Myocyte (in vitro differentiated cells): ENCODE data around the gene C1orf21. TPM values are rescaled to one million over a fixed set of nuclear protein-coding genes. Genes with fewer than 3 reads are reported as not detected.

ENCODE experiments used
- DNase-seq: peaks from one replicate; pipeline ENCODE4 v3.0.0-alpha.2; 2012; ENCODE audit warnings: low read depth
- total RNA-seq: library from RNA; depleted of rRNA; stranded (reverse); fragments of >200 nt; gene quantifications from 2 replicates; pipeline ENCODE4 v1.2.3, GENCODE V29; 2014

C1orf21 gene
- total RNA-seq, 1 donor from 2014 or later, result 42.7 TPM

GRCh38 chr1:184387069-184387475, 243 bp downstream of the C1orf21 start:
- no peak for DNase-seq

GRCh38 chr1:184387476-184388318, 868 bp downstream of the C1orf21 start:
- DNase-seq, result peak; percentile 60

- peak; percentile 65 for DNase-seq
Measured at GRCh38 chr1:184388319-184388889, 1.6 kb downstream of the C1orf21 start.

GRCh38 chr1:184388971-184389370, 2.1 kb downstream of the C1orf21 start:
- DNase-seq, result no peak

GRCh38 chr1:184389446-184389845, 2.6 kb downstream of the C1orf21 start:
- no peak for DNase-seq

- no peak for DNase-seq
Measured at GRCh38 chr1:184390889-184391288, 4.1 kb downstream of the C1orf21 start.

GRCh38 chr1:184392067-184392466, 5.2 kb downstream of the C1orf21 start:
- DNase-seq, result no peak

GRCh38 chr1:184392779-184393522, 6.1 kb downstream of the C1orf21 start:
- DNase-seq, result no peak

- no peak for DNase-seq
Measured at GRCh38 chr1:184393962-184394361, 7.1 kb downstream of the C1orf21 start.

- DNase-seq, result no peak
Measured at GRCh38 chr1:184395370-184395769, 8.5 kb downstream of the C1orf21 start.

- no peak for DNase-seq
Measured at GRCh38 chr1:184395937-184396480, 9.2 kb downstream of the C1orf21 start.

- DNase-seq, result no peak
Measured at GRCh38 chr1:184399192-184399847, 12.5 kb downstream of the C1orf21 start.

GRCh38 chr1:184403961-184404726, 17.3 kb downstream of the C1orf21 start:
- DNase-seq, result no peak

- no peak for DNase-seq
Measured at GRCh38 chr1:184404727-184405027, 17.8 kb downstream of the C1orf21 start.

- DNase-seq, result no peak
Measured at GRCh38 chr1:184405094-184405800, 18.4 kb downstream of the C1orf21 start.

GRCh38 chr1:184405801-184406142, 18.9 kb downstream of the C1orf21 start:
- DNase-seq, result no peak

GRCh38 chr1:184406479-184406878, 19.6 kb downstream of the C1orf21 start:
- DNase-seq, result no peak

- DNase-seq, result no peak
Measured at GRCh38 chr1:184407816-184408510, 21.1 kb downstream of the C1orf21 start.

GRCh38 chr1:184408580-184408979, 21.8 kb downstream of the C1orf21 start:
- DNase-seq, result no peak

- peak; percentile 14 for DNase-seq
Measured at GRCh38 chr1:184409011-184409410, 22.2 kb downstream of the C1orf21 start.
